A549 (cell line): ENCODE measurements around the gene SLC6A19. TPM values are rescaled to one million over a fixed set of nuclear protein-coding genes. Genes with fewer than 3 reads are reported as not detected.

Experiments used
- ATAC-seq, 2 experiments: fragments of 200-7000 bp in 1 of 2; fragments of >200 bp in 1 of 2; cut with Nextera tagmentation in 1 of 2; cut with Tn5 transposase in 1 of 2; 3 replicates each; pipeline versions ENCODE4 v1.8.0 to v1.9.1; 2018 to 2020; ENCODE audit warnings: mild to moderate bottlenecking in 1 of 2, moderate library complexity in 1 of 2
- CTCF ChIA-PET: fragments of 300-600 bp; sonication (Branson Sonifier 250); formaldehyde crosslinking; extraction: SDS; loops from one replicate; lab custom pipeline; 2021; ENCODE audit warnings: antibody characterized with exemption, inconsistent platforms; lab: Yijun Ruan, JAX
- POLR2A ChIA-PET: fragments of 350-600 bp; formaldehyde crosslinking; extraction: SDS; loops from one replicate; lab custom pipeline; 2021; ENCODE audit warnings: antibody characterized with exemption, inconsistent platforms; lab: Yijun Ruan, JAX
- DNase-seq, 2 experiments: peaks; one replicate each; pipeline versions ENCODE4 v3.0.0 to v3.0.0-alpha.2; 2011 to 2016; ENCODE audit warnings: low read depth in 1 of 2, low spot score in 1 of 2
- FAIRE-seq: peaks from 2 replicates; lab custom pipeline; 2011; peaks lifted over from hg19 to GRCh38; lab: Jason Lieb, UNC
- H3K27ac ChIP-seq, 2 experiments: fragments of >200 bp; sonication (Bioruptor Twin); formaldehyde crosslinking; 3 replicates each; pipeline ENCODE4 v1.5.1; 2016 to 2017
- H3K4me1 ChIP-seq: fragments of >200 bp; sonication (Bioruptor Twin); formaldehyde crosslinking; 3 replicates; pipeline ENCODE4 v1.6.1; 2016
- H3K4me2 ChIP-seq: fragments of >200 bp; sonication (Bioruptor Twin); formaldehyde crosslinking; 3 replicates; pipeline ENCODE4 v1.6.1; 2016
- H3K4me3 ChIP-seq: fragments of >200 bp; sonication (Bioruptor Twin); formaldehyde crosslinking; 3 replicates; pipeline ENCODE4 v1.5.1; 2016
- H3K9me3 ChIP-seq: fragments of >200 bp; sonication (Bioruptor Twin); formaldehyde crosslinking; 3 replicates; pipeline ENCODE4 v1.6.1; 2016
- ATOH8 ChIP-seq: fragments of 250-450 bp; sonication (Bioruptor Pico); IDR thresholded peaks from 2 replicates; pipeline ENCODE4 v1.5.0; 2020; ENCODE audit warnings: low read depth, mild to moderate bottlenecking, moderate library complexity
- BCL3 ChIP-seq: fragments of >200 bp; sonication (Bioruptor Twin); formaldehyde crosslinking; IDR thresholded peaks from 3 replicates; pipeline ENCODE4 v1.6.1; 2016
- BHLHE40 ChIP-seq: IDR thresholded peaks from 2 replicates; pipeline ENCODE4 v1.6.1; 2012; ENCODE audit warnings: low read depth, low read length, inconsistent platforms
- CBX8 ChIP-seq: fragments of 200-600 bp; sonication (generic); IDR thresholded peaks from 2 replicates; pipeline ENCODE4 v1.6.1; 2016
- CEBPB ChIP-seq, 2 experiments: fragments of >200 bp in 1 of 2; sonication (Bioruptor Twin) in 1 of 2; formaldehyde crosslinking in 1 of 2; IDR thresholded peaks; 2 replicates each; pipeline ENCODE4 v1.6.1; 2012 to 2016
- CTCF ChIP-seq: fragments of >200 bp; sonication (Bioruptor Twin); formaldehyde crosslinking; IDR thresholded peaks from 3 replicates; pipeline ENCODE4 v1.5.1; 2016
- ESRRA ChIP-seq: fragments of 150-350 bp; IDR thresholded peaks from 2 replicates; pipeline ENCODE4 v1.6.1; 2014; ENCODE audit warnings: mild to moderate bottlenecking, low read length, borderline replicate concordance
- FOSL2 ChIP-seq, 2 experiments: fragments of 450-650 bp in 1 of 2; fragments of >200 bp in 1 of 2; sonication (Bioruptor Twin) in 1 of 2; formaldehyde crosslinking; IDR thresholded peaks; 2 replicates each; pipeline versions ENCODE4 v1.5.0 to v1.6.1; 2016 to 2020; ENCODE audit warnings: mild to moderate bottlenecking in 1 of 2, moderate library complexity in 1 of 2
- HEYL ChIP-seq: fragments of 250-450 bp; sonication (Bioruptor Pico); IDR thresholded peaks from 2 replicates; pipeline ENCODE4 v1.8.0; 2021; ENCODE audit warnings: mild to moderate bottlenecking, moderate library complexity
- HMGXB4 ChIP-seq: fragments of 250-450 bp; sonication (Bioruptor Pico); IDR thresholded peaks from 2 replicates; pipeline ENCODE4 v1.5.0; 2021; ENCODE audit warnings: mild to moderate bottlenecking, moderate library complexity, borderline replicate concordance
- HOXB13 ChIP-seq: fragments of 250-450 bp; sonication (Bioruptor Pico); IDR thresholded peaks from 2 replicates; pipeline ENCODE4 v1.5.0; 2020; ENCODE audit warnings: low read depth, mild to moderate bottlenecking, moderate library complexity
- HOXB5 ChIP-seq: fragments of 250-450 bp; sonication (Bioruptor Pico); IDR thresholded peaks from 2 replicates; pipeline ENCODE4 v1.5.0; 2020; ENCODE audit warnings: mild to moderate bottlenecking, moderate library complexity
- PBX3 ChIP-seq: IDR thresholded peaks from 2 replicates; pipeline ENCODE4 v1.6.1; 2012
- POLR2AphosphoS2 ChIP-seq: conservative IDR thresholded peaks from 2 replicates; pipeline ENCODE4 v1.6.1; 2012; ENCODE audit warnings: low read length, improper control_type of control experiment, inconsistent platforms
- RARB ChIP-seq: fragments of 250-450 bp; sonication (Bioruptor Pico); IDR thresholded peaks from 2 replicates; pipeline ENCODE4 v1.8.0; 2021; ENCODE audit warnings: mild to moderate bottlenecking, moderate library complexity
- RCOR1 ChIP-seq: fragments of 150-350 bp; IDR thresholded peaks from 2 replicates; pipeline ENCODE4 v1.6.1; 2014; ENCODE audit warnings: antibody characterized with exemption, low read length, low read depth
- TFCP2L1 ChIP-seq: fragments of 250-450 bp; sonication (Bioruptor Pico); IDR thresholded peaks from 2 replicates; pipeline ENCODE4 v1.5.0; 2021; ENCODE audit warnings: mild to moderate bottlenecking
- ZFP36 ChIP-seq: fragments of 450-650 bp; IDR thresholded peaks from 2 replicates; pipeline ENCODE4 v1.6.1; 2014; ENCODE audit warnings: borderline replicate concordance; ENCODE audit not compliant: partially characterized antibody
- ZSCAN20 ChIP-seq: fragments of 250-450 bp; sonication (Bioruptor Pico); IDR thresholded peaks from 2 replicates; pipeline ENCODE4 v1.8.0; 2022; ENCODE audit warnings: mild to moderate bottlenecking, moderate library complexity
- WGBS: methylation state at CpG from one replicate; pipeline ENCODE4 v1.1.6; 2017; ENCODE audit errors: missing lambda C conversion rate; 5-methylcytosine and 5-hydroxymethylcytosine counted together
- polyA plus RNA-seq, 4 experiments: library from polyadenylated mRNA; depleted of rRNA in 3 of 4; stranded (reverse); fragments of >200 nt; fragmentation: RNase III in 1 of 4; extraction: RNeasy Plus Mini Kit Qiagen cat#74134 plus additional on column Dnase treatment in 1 of 4; gene quantifications; 2 replicates in 3 of 4; 3 replicates in 1 of 4; pipeline ENCODE4 v1.2.3, GENCODE V29; 2011 to 2017
- TF ChIP-seq, protein P1 (sequence below): fragments of 200-600 bp; sonication (generic); IDR thresholded peaks from 2 replicates; pipeline ENCODE4 v1.6.1; 2016; ENCODE audit warnings: antibody characterized with exemption, mild to moderate bottlenecking, moderate library complexity
- TF ChIP-seq, protein P2 (sequence below): fragments of 150-350 bp; IDR thresholded peaks from 2 replicates; pipeline ENCODE4 v1.6.1; 2014; ENCODE audit warnings: low read depth, mild to moderate bottlenecking, low read length

The SLC6A19 gene
- polyA plus RNA-seq, 2 of the 4 experiments (the other 2 are of a cell fraction): 0.01 TPM; not detected in 1

GRCh38 chr5:1166370-1166769 is 35.0 kb upstream of the SLC6A19 start (continued):
- TF ChIP-seq POLR2AphosphoS2 (no peak), CEBPB (IDR thresholded peaks at IDR 0.05) (no peak), RCOR1 (no peak)

GRCh38 chr5:1167361-1167727 is 34.1 kb upstream of the SLC6A19 start:
- Histone ChIP-seq H3K4me3 (no peak overlapping the region), H3K27ac (no peak overlapping the region), H3K9me3 (no peaks in the 10 kb centered on the region), H3K4me2 (peak overlapping the region; percentile 98), H3K4me1 (peaks cover 2% of the 10 kb centered on the region; the same call in 1 of the 3 replicates)
- ATAC-seq: peak in 1 of 2 experiments; percentile 41; a peak in 3 of 6 replicates
- WGBS: 22% methylated on average over 4 of the region's 4 CpGs
- TF ChIP-seq HMGXB4: no peak
- TF ChIP-seq CTCF: no peak
- TF ChIP-seq BHLHE40: no peak
- no peak for TF ChIP-seq HEYL
- TF ChIP-seq, protein P1, sequence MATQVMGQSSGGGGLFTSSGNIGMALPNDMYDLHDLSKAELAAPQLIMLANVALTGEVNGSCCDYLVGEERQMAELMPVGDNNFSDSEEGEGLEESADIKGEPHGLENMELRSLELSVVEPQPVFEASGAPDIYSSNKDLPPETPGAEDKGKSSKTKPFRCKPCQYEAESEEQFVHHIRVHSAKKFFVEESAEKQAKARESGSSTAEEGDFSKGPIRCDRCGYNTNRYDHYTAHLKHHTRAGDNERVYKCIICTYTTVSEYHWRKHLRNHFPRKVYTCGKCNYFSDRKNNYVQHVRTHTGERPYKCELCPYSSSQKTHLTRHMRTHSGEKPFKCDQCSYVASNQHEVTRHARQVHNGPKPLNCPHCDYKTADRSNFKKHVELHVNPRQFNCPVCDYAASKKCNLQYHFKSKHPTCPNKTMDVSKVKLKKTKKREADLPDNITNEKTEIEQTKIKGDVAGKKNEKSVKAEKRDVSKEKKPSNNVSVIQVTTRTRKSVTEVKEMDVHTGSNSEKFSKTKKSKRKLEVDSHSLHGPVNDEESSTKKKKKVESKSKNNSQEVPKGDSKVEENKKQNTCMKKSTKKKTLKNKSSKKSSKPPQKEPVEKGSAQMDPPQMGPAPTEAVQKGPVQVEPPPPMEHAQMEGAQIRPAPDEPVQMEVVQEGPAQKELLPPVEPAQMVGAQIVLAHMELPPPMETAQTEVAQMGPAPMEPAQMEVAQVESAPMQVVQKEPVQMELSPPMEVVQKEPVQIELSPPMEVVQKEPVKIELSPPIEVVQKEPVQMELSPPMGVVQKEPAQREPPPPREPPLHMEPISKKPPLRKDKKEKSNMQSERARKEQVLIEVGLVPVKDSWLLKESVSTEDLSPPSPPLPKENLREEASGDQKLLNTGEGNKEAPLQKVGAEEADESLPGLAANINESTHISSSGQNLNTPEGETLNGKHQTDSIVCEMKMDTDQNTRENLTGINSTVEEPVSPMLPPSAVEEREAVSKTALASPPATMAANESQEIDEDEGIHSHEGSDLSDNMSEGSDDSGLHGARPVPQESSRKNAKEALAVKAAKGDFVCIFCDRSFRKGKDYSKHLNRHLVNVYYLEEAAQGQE: no peak
- no peak for TF ChIP-seq TFCP2L1 (CRISPR knock-in tag)
- no peak for TF ChIP-seq ESRRA
- TF ChIP-seq HOXB13: no peak
- no peak for TF ChIP-seq HOXB5 (CRISPR knock-in tag)
- TF ChIP-seq FOSL2 (IDR thresholded peaks at IDR 0.05): no peak
- TF ChIP-seq FOSL2 (CRISPR knock-in tag; IDR thresholded peaks at IDR 0.05): no peak
- TF ChIP-seq ZSCAN20 (CRISPR knock-in tag): no peak
- no peak for TF ChIP-seq ZFP36
- no peak for TF ChIP-seq BCL3
- TF ChIP-seq CBX8: no peak
- no peak for TF ChIP-seq ATOH8
- TF ChIP-seq RARB (CRISPR knock-in tag): no peak
- TF ChIP-seq PBX3: no peak
- TF ChIP-seq, protein P2, sequence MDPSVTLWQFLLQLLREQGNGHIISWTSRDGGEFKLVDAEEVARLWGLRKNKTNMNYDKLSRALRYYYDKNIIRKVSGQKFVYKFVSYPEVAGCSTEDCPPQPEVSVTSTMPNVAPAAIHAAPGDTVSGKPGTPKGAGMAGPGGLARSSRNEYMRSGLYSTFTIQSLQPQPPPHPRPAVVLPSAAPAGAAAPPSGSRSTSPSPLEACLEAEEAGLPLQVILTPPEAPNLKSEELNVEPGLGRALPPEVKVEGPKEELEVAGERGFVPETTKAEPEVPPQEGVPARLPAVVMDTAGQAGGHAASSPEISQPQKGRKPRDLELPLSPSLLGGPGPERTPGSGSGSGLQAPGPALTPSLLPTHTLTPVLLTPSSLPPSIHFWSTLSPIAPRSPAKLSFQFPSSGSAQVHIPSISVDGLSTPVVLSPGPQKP: no peak
- DNase-seq: no peak
- FAIRE-seq: no peak
- CTCF ChIA-PET: interaction anchor here (0.7 to 4.3 kb wide), 88 partner anchors 9 to 721 kb away, joined by 3 to 70 read pairs (median 5); partner anchors contain the start of genes NKD2 and SLC6A19
- POLR2A ChIA-PET: no interaction called here
